Measurements from ENCODE around the gene ZNF563. TPM values are rescaled to one million over a fixed set of nuclear protein-coding genes. Genes with fewer than 3 reads are reported as not detected.

ZNF563 gene
- total RNA-seq, 1 donor from 2014 or later: 2.6 TPM

DNA sequence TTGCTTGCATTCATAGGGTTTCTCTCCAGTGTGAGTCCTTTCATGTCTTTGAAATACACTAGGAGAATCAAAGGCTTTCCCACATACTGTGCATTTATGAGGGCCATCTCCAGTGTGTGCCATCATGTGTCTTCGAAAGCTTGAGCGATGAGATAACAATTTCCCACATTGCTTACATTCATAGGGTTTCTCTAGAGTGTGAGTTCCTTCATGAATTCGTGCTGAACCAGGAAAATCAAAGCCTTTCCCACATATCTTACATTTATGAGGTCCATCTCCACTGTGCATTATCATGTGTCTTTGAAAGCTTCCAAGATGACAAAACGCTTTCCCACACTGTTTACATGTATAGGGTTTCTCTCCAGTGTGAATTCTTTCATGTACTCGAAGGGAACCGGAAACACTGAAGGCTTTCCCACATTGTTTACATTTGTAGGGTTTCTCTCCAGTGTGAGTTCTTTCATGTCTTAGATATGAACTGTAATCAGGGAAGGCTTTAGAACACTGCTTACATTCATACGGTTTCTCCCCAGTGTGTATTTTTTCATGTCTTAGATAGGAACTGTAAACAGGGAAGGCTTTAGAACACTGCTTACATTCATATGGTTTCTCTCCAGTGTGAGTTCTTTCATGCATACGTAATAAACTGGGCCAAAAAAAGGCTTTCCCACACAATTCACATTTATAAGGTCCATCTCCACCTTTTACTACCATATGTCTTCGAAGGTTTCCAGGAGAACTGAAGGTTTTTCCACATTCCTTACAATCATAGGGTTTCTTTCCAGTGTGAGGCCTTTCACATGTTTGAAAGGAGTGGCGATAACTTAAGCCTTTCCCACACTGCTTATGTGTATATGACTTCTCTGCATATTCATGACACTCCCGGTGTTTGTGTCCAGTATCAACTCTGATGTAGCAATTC is 60.2 kb downstream of the ZNF563 start:
- Mint-ChIP-seq H3K36me3 (peaks cover 69% of the 10 kb centered on the region), H3K9me3 (peaks cover 44% of the 10 kb centered on the region), H3K27me3 (no peaks in the 10 kb centered on the region), H3K4me3 (no peak overlapping the region), H3K27ac (peak overlapping the region; percentile 53), H3K4me1 (ENCODE audit: unreplicated experiment) (no peaks in the 10 kb centered on the region)
- DNase-seq (ENCODE audit: extremely low spot score, unreplicated experiment): no peak
- TF ChIP-seq, protein P1, sequence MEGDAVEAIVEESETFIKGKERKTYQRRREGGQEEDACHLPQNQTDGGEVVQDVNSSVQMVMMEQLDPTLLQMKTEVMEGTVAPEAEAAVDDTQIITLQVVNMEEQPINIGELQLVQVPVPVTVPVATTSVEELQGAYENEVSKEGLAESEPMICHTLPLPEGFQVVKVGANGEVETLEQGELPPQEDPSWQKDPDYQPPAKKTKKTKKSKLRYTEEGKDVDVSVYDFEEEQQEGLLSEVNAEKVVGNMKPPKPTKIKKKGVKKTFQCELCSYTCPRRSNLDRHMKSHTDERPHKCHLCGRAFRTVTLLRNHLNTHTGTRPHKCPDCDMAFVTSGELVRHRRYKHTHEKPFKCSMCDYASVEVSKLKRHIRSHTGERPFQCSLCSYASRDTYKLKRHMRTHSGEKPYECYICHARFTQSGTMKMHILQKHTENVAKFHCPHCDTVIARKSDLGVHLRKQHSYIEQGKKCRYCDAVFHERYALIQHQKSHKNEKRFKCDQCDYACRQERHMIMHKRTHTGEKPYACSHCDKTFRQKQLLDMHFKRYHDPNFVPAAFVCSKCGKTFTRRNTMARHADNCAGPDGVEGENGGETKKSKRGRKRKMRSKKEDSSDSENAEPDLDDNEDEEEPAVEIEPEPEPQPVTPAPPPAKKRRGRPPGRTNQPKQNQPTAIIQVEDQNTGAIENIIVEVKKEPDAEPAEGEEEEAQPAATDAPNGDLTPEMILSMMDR (conservative IDR thresholded peaks at IDR 0.05): no peak

DNA sequence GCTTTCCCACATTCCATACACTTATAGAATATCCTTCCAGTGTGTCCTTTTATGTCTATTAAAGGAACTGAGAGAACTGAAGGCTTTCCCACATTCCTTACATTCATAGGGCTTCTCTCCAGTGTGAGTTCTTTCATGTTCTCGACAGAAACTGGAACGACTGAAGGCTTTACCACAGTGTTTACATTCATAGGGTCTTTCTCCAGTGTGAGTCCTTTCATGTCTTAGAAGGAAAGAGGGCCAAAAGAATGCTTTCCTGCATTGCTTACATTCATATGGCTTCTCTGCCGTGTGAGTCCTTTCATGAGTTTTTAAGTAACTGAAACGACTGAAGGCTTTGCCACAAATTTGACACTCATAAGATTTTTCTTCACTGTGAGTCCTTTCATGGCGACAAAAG is 61.0 kb downstream of the ZNF563 start:
- Mint-ChIP-seq H3K27ac (no peak overlapping the region), H3K36me3 (peaks cover 63% of the 10 kb centered on the region), H3K27me3 (no peaks in the 10 kb centered on the region), H3K4me1 (ENCODE audit: unreplicated experiment) (no peaks in the 10 kb centered on the region), H3K9me3 (peaks cover 43% of the 10 kb centered on the region), H3K4me3 (no peak overlapping the region)
- TF ChIP-seq, protein P1 (conservative IDR thresholded peaks at IDR 0.05): no peak
- DNase-seq (ENCODE audit: extremely low spot score, unreplicated experiment): no peak

DNA sequence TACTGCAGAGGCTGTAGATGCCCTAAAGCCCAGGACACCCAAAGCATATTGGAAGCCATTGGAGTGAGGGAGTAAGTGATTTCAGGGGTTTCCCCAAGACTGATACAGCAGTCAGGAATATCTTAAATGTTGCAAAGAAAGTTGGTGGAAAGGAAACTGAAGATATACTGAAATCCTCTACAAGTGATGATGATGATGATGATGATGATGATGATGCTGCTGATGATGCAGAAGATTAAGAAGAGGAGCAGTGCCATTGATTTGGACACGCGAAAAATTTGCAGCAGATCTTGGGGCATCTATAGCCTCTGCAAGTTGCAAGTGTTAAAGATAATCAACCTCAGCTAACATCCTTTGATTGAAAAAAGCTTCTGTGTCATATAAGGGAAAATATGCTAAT is 62.6 kb downstream of the ZNF563 start:
- Mint-ChIP-seq H3K9me3 (peaks cover 33% of the 10 kb centered on the region), H3K27ac (no peak overlapping the region)

More for the DNA sequence above, 62.6 kb downstream of the ZNF563 start:
- TF ChIP-seq, protein P1 (conservative IDR thresholded peaks at IDR 0.05): no peak
- Mint-ChIP-seq H3K27me3 (no peaks in the 10 kb centered on the region), H3K4me3 (no peak overlapping the region), H3K36me3 (peaks cover 49% of the 10 kb centered on the region), H3K4me1 (ENCODE audit: unreplicated experiment) (no peaks in the 10 kb centered on the region)
- no peak for DNase-seq (ENCODE audit: extremely low spot score, unreplicated experiment)

Other genes with a start within 250 kb of the ZNF563 start
- gene ZNF20, start 193.3 kb downstream of the ZNF563 start, total RNA-seq (ENCODE audit: low replicate concordance): 9.0 and 9.9 TPM in 2 replicates
- gene ZNF625, start 176.9 kb downstream of the ZNF563 start, total RNA-seq (ENCODE audit: low replicate concordance): 14.8 and 23.3 TPM in 2 replicates
- 14.1 and 21.0 TPM in 2 replicates for gene ZNF136, start 170.5 kb downstream of the ZNF563 start, total RNA-seq (ENCODE audit: low replicate concordance)
- gene ZNF44, start 38.8 kb downstream of the ZNF563 start, total RNA-seq (ENCODE audit: low replicate concordance): 11.7 and 13.0 TPM in 2 replicates
- 2.4 and 5.1 TPM in 2 replicates for gene ZNF442, start 32.0 kb upstream of the ZNF563 start, total RNA-seq (ENCODE audit: low replicate concordance)
- gene ZNF799, start 67.6 kb upstream of the ZNF563 start, total RNA-seq (ENCODE audit: low replicate concordance): 5.4 and 6.5 TPM in 2 replicates
- 7.7 TPM in 2 replicates for gene ZNF443, start 107.4 kb upstream of the ZNF563 start, total RNA-seq (ENCODE audit: low replicate concordance)
- 3.6 and 5.6 TPM in 2 replicates for gene ZNF709, start 151.2 kb upstream of the ZNF563 start, total RNA-seq (ENCODE audit: low replicate concordance)
- 11.0 and 14.5 TPM in 2 replicates for gene ZNF564, start 217.8 kb upstream of the ZNF563 start, total RNA-seq (ENCODE audit: low replicate concordance)

Data from type B pancreatic cell (in vitro differentiated cells).